Gastrocnemius medialis (tissue), 4 donors: Measurements from ENCODE around the gene BRAF. TPM values are rescaled to one million over a fixed set of nuclear protein-coding genes. Genes with fewer than 3 reads are reported as not detected.

Experiments used
- ATAC-seq, 2 donors: fragments of 150-250 bp; one replicate each; pipeline ENCODE4 v1.9.1; 2016
- DNase-seq, 2 donors: peaks; one replicate each; pipeline ENCODE4 v3.0.0-alpha.2; 2019
- H3K27ac ChIP-seq, 4 donors: fragments of 200-600 bp; sonication (generic); 1 replicate in 1 of 4; 2 replicates in 3 of 4; pipeline ENCODE4 v1.5.1; 2016 to 2018; ENCODE audit warnings: mild to moderate bottlenecking in 2 of 4, moderate library complexity in 1 of 4
- H3K27me3 ChIP-seq, 3 donors: fragments of 200-600 bp; sonication (generic) in 2 of 3; 1 replicate in 1 of 3; 2 replicates in 2 of 3; pipeline versions ENCODE4 v1.5.1 to v1.6.0; 2016 to 2019; ENCODE audit warnings: mild to moderate bottlenecking in 1 of 3, moderate library complexity in 1 of 3
- H3K36me3 ChIP-seq, 2 donors: fragments of 200-600 bp; sonication (generic) in 1 of 2; one replicate each; pipeline ENCODE4 v1.5.1; 2017 to 2018
- H3K4me1 ChIP-seq, 2 donors: fragments of 200-600 bp; sonication (generic) in 1 of 2; one replicate each; pipeline ENCODE4 v1.5.1; 2016 to 2017; ENCODE audit warnings: mild to moderate bottlenecking in 2 of 2
- H3K4me3 ChIP-seq, 4 donors: fragments of 200-600 bp; sonication (generic) in 3 of 4; 1 replicate in 1 of 4; 2 replicates in 3 of 4; pipeline ENCODE4 v1.5.1; 2016 to 2019; ENCODE audit warnings: mild to moderate bottlenecking in 2 of 4
- H3K9me3 ChIP-seq, 3 donors: fragments of 200-600 bp; sonication (generic) in 2 of 3; 1 replicate in 1 of 3; 2 replicates in 2 of 3; pipeline ENCODE4 v1.5.1; 2016 to 2019
- POLR2A ChIP-seq, 2 donors: fragments of 450-650 bp; IDR thresholded peaks; one replicate each; pipeline ENCODE4 v1.6.1; 2017; ENCODE audit warnings: antibody characterized with exemption in 2 of 2, mild to moderate bottlenecking in 2 of 2, moderate library complexity in 2 of 2
- in situ Hi-C, 4 donors: fragments of 200-750 bp; cut with MboI; loops; one replicate each; pipeline versions ENCODE4 v1.15.0 to v1.8.0; 2017; ENCODE audit warnings: low sequenced_read_pairs in 4 of 4
- intact Hi-C: fragments of 100-400 bp; cut with DNase I; formaldehyde crosslinking; loops from one replicate; pipeline ENCODE4 v1.15.1; 2023; ENCODE audit warnings: low total_unique reads
- total RNA-seq, 4 donors: library from RNA; depleted of rRNA; stranded (reverse); fragments of >200 nt; gene quantifications; one replicate each; pipeline versions ENCODE4 v1.1.0 to v1.2.3, GENCODE V29; 2016
- TF ChIP-seq, protein P1 (sequence below), 5 experiments: fragments of 450-650 bp in 3 of 5; fragments of 200-600 bp in 2 of 5; sonication (generic) in 2 of 5; IDR thresholded peaks in 4 of 5; conservative IDR thresholded peaks in 1 of 5; 1 replicate in 4 of 5; 2 replicates in 1 of 5; pipeline ENCODE4 v1.5.1; 2016 to 2019; ENCODE audit warnings: antibody characterized with exemption in 5 of 5, mild to moderate bottlenecking in 3 of 5, moderate library complexity in 3 of 5

BRAF gene
- total RNA-seq, 4 donors from 2014 or later = 10.0 to 28.4 (median 19.2) TPM

DNA sequence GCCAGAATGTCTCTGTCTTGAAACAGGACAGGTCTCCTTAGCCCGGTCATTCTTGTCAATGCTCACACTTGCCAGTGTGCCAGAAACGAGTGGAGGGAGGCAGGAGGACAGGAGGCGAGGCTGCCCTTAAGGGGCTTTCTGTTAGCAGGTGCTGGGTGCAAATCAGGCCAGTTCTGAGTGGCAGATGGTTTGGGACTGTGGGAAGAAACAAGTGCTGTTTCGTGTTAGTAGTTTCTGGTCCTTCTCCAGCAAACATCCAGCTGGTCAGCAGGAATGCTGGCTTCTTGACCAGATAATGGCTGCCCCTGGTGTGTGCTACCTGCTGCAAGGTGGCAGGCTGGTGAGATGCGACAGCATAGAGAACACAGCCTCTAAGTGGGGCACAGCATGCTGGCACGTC is 236.4 kb downstream of the BRAF start:
- Histone ChIP-seq H3K36me3 (peaks cover 0 to 33% of the 10 kb centered on the region in 2 donors), H3K27ac (no peak overlapping the region), H3K4me1 (no peaks in the 10 kb centered on the region), H3K27me3 (no peaks in the 10 kb centered on the region), H3K4me3 (no peak overlapping the region), H3K9me3 (no peaks in the 10 kb centered on the region)
- in situ Hi-C loops = loop anchor here in 3 of 4 donors (25.0 kb wide), 1 partner anchor 324 kb away; the partner anchor contains the start of gene MRPS33 (in 3 of the 3)
- no peak for ATAC-seq
- no peak for TF ChIP-seq POLR2A (IDR thresholded peaks at IDR 0.05)
- no peak for DNase-seq
- intact Hi-C loops = no loop called here

DNA sequence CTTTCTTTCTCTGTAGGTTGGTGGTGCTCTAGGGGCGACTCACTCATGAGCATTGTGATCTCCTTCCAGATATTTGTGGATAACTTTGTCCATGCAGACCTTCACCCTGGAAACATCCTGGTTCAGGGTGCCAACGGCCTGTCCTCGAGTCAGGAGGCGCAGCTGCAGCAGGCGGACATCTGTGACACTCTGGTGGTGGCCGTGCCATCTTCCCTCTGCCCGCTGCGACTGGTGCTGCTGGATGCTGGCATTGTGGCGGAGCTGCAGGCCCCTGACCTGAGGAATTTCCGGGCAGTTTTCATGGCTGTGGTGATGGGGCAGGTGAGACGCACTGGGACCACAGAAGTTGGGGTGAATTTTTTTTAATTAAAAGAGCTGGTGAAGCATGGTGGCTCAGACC is 237.8 kb downstream of the BRAF start:
- intact Hi-C loops (no loop called here), in situ Hi-C loops (loop anchor here in 3 of 4 donors (25.0 kb wide), 1 partner anchor 325 kb away; the partner anchor contains the start of gene MRPS33 (in 3 of the 3))
- H3K9me3 ChIP-seq = no peaks in the 10 kb centered on the region

DNA sequence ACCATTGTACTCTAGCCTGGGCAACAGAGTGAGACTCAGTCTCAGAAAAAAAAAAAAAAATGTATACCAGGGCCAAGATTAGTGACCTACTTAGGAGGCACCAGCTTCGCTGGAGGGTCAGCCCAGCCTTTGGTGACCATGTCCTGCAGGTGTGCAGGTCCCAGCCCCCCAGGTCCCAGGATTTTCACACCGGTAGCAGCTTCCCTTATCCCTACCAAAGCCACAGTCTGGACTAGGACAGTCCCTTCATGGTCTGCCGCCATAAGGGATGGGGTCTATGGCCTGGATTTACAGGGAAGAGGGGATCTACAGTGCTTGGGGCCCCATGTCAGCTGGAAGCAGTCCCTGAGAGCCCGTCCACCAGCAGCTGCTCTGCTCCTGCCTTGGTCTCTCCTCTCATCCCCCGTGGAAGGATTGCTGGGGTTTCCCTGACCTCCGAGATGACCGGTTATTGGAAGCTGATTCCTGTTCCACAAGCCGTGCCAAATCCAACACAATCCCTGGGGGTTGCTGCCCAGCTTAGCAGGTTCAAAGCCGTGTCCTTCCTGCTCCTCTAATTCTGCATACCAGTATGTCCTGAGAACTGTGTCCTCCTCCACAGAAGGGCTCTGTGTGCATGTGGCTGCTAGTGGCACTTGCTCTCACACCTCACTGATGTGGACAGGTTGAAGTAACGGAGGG is 239.2 kb downstream of the BRAF start:
- Histone ChIP-seq H3K36me3 (peaks cover 0 to 25% of the 10 kb centered on the region in 2 donors), H3K4me1 (no peaks in the 10 kb centered on the region), H3K27me3 (no peaks in the 10 kb centered on the region), H3K9me3 (no peaks in the 10 kb centered on the region), H3K27ac (no peak overlapping the region), H3K4me3 (no peak overlapping the region)
- intact Hi-C loops = no loop called here
- no peak for ATAC-seq
- TF ChIP-seq, protein P1, sequence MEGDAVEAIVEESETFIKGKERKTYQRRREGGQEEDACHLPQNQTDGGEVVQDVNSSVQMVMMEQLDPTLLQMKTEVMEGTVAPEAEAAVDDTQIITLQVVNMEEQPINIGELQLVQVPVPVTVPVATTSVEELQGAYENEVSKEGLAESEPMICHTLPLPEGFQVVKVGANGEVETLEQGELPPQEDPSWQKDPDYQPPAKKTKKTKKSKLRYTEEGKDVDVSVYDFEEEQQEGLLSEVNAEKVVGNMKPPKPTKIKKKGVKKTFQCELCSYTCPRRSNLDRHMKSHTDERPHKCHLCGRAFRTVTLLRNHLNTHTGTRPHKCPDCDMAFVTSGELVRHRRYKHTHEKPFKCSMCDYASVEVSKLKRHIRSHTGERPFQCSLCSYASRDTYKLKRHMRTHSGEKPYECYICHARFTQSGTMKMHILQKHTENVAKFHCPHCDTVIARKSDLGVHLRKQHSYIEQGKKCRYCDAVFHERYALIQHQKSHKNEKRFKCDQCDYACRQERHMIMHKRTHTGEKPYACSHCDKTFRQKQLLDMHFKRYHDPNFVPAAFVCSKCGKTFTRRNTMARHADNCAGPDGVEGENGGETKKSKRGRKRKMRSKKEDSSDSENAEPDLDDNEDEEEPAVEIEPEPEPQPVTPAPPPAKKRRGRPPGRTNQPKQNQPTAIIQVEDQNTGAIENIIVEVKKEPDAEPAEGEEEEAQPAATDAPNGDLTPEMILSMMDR (IDR thresholded peaks at IDR 0.05 in 4 of 5, conservative IDR thresholded peaks at IDR 0.05 in 1 of 5) = no peak
- TF ChIP-seq POLR2A (IDR thresholded peaks at IDR 0.05) = no peak
- in situ Hi-C loops = loop anchor here in 3 of 4 donors (25.0 kb wide), 1 partner anchor 327 kb away; the partner anchor contains the start of gene MRPS33 (in 3 of the 3)
- DNase-seq = no peak

More for the DNA sequence above, 237.8 kb downstream of the BRAF start:
- no peak overlapping the region for H3K4me3 ChIP-seq
- H3K27me3 ChIP-seq = no peaks in the 10 kb centered on the region
- TF ChIP-seq POLR2A (IDR thresholded peaks at IDR 0.05) = no peak
- TF ChIP-seq, protein P1 (IDR thresholded peaks at IDR 0.05 in 4 of 5, conservative IDR thresholded peaks at IDR 0.05 in 1 of 5) = no peak
- ATAC-seq = no peak
- H3K27ac ChIP-seq = no peak overlapping the region
- no peak for DNase-seq
- H3K4me1 ChIP-seq = no peaks in the 10 kb centered on the region
- peaks cover 0 to 24% of the 10 kb centered on the region in 2 donors for H3K36me3 ChIP-seq

DNA sequence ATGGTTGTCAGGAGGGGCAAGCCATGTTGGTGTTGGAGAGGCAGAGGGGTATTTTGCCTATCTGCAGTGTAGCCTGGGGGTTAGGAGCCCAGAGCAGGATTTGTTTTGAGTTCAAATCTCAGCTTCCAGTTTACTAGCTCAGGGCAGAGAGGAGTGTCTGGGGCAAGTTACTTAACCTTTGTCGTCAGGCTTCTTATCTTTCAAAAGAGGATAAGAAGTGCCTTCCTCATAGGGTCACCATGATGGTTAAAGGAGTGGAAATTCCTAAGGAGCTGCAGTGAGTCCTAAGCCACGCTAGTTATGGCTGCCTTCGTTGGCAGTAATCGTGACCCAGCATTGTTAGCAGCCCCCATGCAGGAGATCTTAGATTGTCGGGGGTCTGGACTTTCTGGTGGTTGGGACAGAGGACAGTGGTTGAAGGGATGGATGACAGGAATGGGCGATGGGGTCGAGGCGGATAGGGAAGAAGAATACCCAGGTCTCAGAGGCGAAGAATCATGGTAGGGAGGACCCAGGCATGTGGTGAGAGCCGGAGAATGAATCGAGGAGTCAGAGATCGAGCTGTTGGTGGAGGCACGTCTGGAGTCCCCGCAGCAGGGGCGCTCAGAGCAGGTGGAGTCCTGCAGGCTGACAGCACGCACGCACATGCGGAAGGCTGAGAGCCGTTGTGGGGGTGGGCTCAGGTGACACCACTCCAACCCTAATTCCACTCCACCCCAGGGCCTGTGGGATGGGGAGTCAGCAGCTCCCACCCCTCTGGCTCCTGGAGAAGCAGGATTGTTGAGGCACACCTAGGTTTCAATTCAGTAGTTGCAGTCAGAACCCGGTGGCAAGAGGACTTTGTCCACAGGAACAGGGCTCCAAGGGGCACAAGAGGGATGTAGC is 240.4 kb downstream of the BRAF start:
- no peak for DNase-seq
- TF ChIP-seq, protein P1 (IDR thresholded peaks at IDR 0.05 in 4 of 5, conservative IDR thresholded peaks at IDR 0.05 in 1 of 5) = no peak
- no peak for TF ChIP-seq POLR2A (IDR thresholded peaks at IDR 0.05)

More for the DNA sequence above, 240.4 kb downstream of the BRAF start:
- H3K27ac ChIP-seq = no peak overlapping the region
- H3K36me3 ChIP-seq = peaks cover 0 to 30% of the 10 kb centered on the region in 2 donors
- H3K9me3 ChIP-seq = no peaks in the 10 kb centered on the region
- H3K4me1 ChIP-seq = no peaks in the 10 kb centered on the region
- no peaks in the 10 kb centered on the region for H3K27me3 ChIP-seq
- ATAC-seq = no peak
- H3K4me3 ChIP-seq = no peak overlapping the region
- intact Hi-C loops (no loop called here), in situ Hi-C loops (loop anchor here in 3 of 4 donors (25.0 kb wide), 1 partner anchor 328 kb away; the partner anchor contains the start of gene MRPS33 (in 3 of the 3))
